GM12891 (cell line): ENCODE measurements around the gene SP1.

ENCODE experiments used
- POLR2A ChIP-seq: IDR thresholded peaks from 2 replicates; pipeline ENCODE4 v1.6.1; 2011; ENCODE audit warnings: low read depth, low read length, control low read depth
- TAF1 ChIP-seq: IDR thresholded peaks from 2 replicates; pipeline ENCODE4 v1.6.1; 2011; ENCODE audit warnings: low read depth, low read length, control low read depth

GRCh38 chr12:53330671-53331070 lies 49.3 kb upstream of the SP1 start:
- no peak for TF ChIP-seq POLR2A
- no peak for TF ChIP-seq TAF1
